ENCODE measurements around the gene GRIK4.

The GRIK4 gene

DNA sequence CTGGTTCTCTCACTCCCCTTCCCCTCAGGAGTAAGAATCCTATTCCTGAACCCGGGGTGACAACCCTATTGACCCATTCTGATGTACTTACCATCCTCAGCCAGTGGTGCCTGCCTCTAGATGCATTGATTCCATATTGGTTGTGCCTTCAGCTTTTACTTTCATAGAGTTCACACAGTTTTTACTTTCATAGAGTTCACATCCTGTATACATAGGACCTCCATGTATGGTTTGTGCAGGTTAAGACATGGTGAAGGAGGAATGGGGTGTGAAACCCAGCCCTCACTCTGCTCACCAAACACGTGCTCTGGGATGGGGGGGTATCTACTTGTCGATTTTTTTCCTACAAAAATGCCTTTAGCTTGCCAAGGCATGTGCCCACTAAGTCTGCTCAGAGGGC, 406.7 kb downstream of the GRIK4 start:
- no peak for DNase-seq (ENCODE audit: low read depth)

- no peak for DNase-seq (ENCODE audit: low read depth)
These were observed 407.5 kb downstream of the GRIK4 start for GRCh38 chr11:120919045-120919444.

DNA sequence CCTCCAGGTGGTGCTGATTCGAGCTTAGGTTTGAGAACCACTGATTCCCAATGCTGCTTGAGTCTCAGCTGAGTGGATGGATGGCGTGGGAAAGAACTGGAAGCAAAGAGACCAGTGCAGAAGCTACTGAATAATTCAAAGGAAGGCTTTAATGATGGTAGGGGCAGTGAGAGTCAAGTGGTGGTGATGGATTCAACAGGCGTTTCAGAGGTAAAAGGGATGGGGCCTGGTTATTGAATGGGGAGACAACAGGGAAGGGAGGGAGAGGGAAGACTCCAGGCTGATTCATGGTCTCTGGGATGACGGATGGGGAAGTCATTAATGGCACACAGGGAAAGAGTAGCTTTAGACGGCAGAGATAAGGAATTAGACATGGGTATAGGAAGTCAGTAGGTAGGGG, 408.0 kb downstream of the GRIK4 start:
- DNase-seq (ENCODE audit: low read depth), result no peak

- no peak for DNase-seq (ENCODE audit: low read depth)
These were observed 412.4 kb downstream of the GRIK4 start for GRCh38 chr11:120923866-120924508.

GRCh38 chr11:120925944-120926343, 414.4 kb downstream of the GRIK4 start:
- DNase-seq (ENCODE audit: low read depth), result no peak

DNA sequence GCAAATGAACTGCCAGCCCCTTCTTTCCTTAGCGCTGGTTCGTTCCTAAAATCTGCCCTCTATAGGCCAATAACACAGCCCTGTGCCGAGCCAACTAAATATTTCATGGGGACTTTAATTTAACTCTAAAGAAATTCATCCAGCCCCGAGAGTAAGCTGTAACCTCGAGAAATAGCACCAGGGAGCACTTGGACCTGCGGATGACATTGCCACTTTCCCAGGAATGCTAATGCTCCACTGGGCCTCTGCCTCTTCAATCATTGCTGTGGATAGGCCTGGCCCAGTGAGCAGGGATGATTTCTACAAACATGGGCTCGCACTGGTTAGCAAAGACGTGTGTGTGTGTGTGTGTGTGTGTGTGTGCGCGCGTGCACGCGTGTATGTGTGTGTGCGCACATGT, 417.1 kb downstream of the GRIK4 start:
- no peak for DNase-seq (ENCODE audit: low read depth)

- DNase-seq (ENCODE audit: low read depth), result no peak
These were observed 417.5 kb downstream of the GRIK4 start for GRCh38 chr11:120929090-120929489.

DNA sequence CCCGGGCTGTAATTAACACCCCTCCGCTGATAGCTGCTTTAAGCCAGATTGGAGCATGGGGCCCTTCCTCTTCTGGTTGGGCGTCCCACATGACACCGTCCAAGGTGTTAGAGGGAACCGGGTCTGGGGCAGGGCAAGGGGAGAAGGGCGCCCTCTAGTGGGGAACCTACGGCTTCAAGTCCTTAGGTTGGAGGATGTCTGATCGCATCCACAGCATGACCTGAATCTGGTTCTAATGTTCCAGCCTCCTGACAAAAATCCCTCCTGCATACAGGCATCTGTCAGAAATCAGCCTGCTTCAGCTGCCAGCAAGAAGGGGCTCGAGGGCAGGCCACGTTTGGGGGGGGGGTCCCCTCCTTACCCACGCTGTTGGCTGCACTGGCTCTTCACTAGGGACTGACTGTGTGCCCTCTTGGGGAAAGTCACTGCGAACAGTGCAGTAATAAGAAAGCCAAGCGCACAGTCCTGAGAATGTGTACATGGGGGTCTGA, 418.2 kb downstream of the GRIK4 start:
- no peak for DNase-seq (ENCODE audit: low read depth)

DNA sequence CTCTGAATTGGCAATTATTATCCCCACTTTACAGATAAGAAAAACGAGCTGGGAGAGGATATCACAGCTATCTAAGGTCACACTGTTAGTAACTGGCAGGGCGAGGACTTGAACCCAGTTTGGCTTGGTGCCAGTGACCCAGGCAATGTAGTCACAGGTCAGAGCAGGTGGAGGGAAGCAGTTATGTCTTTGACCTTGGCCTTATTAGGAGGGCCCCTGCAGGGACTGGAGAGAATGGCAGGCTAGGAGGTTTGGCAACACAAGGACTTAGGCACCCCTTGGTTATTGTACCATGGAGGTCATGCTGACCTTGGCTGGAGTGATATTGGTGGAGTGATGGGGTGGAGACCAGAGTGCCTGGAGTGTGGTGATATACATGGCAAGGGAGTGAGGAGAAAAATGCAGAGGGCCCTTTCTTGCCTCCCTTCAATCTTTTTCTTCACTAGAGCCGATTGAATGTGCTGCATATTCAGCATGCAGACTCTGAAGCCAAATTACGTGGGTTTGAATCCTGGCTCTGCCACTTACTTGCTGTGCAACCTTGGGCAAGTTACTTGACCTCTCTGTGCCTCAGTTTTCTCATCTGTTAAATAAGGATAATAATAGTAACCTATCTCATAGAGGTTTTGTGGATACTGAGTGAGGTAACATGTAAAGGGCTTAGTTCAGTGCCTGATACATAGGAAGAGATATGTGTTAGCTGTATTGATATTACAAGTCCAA, 419.7 kb downstream of the GRIK4 start:
- no peak for DNase-seq (ENCODE audit: low read depth)

DNA sequence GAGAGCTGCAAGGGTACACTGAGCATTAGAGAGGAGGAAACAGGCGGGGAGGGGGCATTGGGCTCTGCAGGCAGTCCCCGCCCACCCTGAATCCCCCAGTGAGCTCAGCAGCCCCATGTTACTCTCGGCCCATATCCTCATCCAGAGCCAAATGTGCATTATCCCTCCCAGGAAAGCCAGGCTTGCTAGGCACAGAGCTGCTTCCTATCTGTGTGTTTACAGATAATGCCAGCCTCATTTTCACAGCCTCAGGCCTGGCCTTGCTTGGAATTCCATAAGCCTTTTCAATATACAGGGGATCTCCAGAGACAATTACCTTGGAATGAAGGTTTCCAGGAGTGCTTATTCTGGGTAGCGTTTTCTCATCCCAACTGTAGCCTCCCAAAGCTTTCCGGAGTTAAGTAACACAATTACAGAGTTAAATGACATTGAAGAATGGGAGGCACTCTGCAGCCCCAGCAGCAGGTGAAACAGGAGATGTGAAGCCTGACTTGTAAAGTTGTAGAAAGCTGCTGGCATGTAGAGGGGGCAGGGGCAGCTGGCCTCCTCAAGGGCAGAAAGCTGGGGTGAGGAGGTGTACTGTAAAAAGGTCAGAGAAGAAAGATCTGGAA, 420.9 kb downstream of the GRIK4 start:
- DNase-seq (ENCODE audit: low read depth), result no peak

- DNase-seq (ENCODE audit: low read depth), result no peak
These were observed 424.8 kb downstream of the GRIK4 start for GRCh38 chr11:120936356-120936755.

DNA sequence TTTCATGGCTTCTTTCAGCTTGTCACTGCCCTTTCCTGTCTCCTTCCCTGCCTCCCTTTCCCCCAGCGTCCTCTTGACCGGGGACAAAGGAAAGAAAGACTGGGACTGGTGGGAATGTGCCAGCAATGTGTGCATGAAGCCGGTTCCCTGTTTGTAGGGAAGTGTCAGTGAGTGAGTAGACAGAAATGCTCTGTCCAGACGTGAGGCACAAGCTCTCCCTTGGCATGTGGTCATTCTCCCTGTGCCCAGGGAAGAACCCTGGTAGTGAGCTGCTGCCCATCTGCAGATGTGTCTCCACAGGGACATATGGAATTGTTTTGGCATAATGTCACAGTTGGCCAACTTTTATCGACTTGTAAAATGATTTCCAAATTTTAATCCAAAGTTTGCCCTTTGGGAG, 426.0 kb downstream of the GRIK4 start:
- no peak for DNase-seq (ENCODE audit: low read depth)

GRCh38 chr11:120938260-120938659, 426.7 kb downstream of the GRIK4 start:
- no peak for DNase-seq (ENCODE audit: low read depth)

DNA sequence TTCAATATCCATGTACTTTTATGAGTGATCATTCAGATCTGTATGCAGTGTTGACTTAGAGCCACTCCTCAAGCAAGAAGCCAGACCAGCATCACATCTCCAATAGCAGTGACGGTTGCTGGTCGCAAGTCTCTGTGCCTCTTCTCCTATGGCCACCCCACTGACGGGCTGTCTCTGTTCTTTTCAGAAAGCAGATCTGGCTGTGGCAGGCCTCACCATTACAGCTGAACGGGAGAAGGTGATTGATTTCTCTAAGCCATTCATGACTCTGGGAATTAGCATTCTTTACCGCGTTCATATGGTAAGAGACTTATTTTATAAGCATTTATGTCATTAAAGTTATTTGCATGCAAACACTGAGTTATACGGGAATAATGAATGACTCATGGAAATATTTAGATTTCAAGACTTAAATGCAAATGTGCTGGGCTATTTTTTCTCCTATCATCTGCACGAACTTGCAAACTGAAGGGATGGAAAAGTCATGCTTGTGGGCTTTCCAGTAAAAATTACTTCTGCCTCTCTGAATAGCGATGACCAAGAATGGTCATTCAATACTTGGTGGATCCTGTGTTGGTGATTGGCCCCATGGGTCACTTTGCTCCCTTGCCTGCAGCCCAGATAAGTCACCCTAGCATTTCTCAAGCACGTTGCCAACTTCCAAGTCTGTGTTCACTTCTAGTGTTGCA, 428.8 kb downstream of the GRIK4 start:
- DNase-seq (ENCODE audit: low read depth), result no peak

- DNase-seq (ENCODE audit: low read depth), result no peak
These were observed 429.5 kb downstream of the GRIK4 start for GRCh38 chr11:120941000-120941399.

GRCh38 chr11:120942701-120943100, 431.2 kb downstream of the GRIK4 start:
- DNase-seq (ENCODE audit: low read depth), result no peak

DNA sequence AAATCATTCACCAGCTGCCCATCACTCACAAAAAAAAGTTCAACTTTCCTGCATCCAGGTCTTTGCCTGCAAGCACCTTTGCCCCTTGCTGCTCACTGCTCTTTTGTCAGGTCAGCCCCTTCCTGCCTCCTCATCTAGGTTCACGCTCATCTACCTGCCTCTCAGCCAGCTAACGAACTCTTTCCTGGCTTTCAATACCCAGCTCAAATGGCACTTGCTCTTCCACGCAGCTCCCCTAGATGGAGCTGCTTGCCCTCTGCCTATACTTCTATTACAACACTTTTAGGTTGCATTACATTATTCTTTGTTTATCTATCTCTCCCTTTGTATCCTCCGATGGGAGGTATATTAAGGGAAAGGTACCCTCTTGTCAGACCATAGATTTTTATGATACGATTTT, 433.5 kb downstream of the GRIK4 start:
- DNase-seq (ENCODE audit: low read depth), result no peak

DNA sequence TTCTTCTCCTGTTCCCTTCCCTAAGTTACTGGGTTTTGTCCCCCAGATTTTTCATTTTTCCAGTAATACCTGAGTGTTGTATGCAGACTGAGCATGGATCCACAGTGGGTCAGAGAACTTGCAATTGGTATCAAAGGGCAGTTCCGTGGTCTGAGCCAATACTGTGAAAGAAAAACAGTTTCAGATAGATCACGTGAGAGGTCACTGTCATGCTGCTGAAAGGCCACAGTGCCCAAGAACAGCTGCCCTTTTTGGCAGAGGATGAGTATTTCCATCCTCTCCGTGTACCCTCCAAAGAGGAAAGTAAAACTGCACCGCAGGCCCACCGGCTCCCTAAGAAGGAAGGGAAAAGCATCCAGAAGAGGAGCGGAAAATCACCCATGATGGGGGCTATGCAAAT, 439.3 kb downstream of the GRIK4 start:
- DNase-seq (ENCODE audit: low read depth), result no peak

GRCh38 chr11:120952461-120953434, 441.2 kb downstream of the GRIK4 start:
- DNase-seq (ENCODE audit: low read depth), result no peak

- no peak for DNase-seq (ENCODE audit: low read depth)
These were observed 442.8 kb downstream of the GRIK4 start for GRCh38 chr11:120954381-120954780.

DNA sequence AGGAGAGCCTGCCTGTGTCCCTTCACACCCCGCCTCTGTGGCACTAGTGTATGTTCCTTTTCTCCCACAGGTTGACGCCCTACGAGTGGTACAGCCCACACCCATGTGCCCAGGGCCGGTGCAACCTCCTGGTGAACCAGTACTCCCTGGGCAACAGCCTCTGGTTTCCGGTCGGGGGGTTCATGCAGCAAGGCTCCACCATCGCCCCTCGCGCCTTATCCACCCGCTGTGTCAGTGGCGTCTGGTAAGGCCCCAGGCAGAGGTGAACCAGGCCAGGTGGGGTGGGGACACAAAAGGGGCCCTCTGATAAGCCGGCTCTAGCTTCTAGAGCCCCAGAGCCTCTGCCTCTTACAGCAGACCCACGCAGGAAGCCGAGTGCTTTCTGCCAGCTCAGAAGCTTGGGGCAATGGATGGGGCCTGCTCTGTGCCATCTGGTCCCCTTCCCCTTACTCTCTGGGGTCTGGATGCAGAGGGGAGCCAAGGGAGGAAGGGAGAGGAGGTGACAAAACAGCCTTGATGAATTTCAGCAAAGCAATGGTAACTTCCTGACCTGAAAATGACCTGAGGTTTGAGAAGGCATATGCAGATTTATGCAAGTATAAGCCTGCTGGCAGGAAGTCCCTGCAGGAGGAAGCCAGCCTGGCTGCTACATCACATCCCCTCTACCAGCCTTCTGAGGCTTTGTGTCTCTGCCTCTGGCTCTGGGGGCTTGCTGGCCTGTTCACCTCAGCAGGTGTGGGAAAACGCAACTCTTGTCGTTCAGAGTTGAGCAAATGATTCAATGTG, 445.4 kb downstream of the GRIK4 start:
- DNase-seq (ENCODE audit: low read depth), result no peak
